Astrocyte (in vitro differentiated cells and primary cell): Measurements from ENCODE around the gene ADAM33. TPM values are rescaled to one million over a fixed set of nuclear protein-coding genes. Genes with fewer than 3 reads are reported as not detected.
A peak's percentile ranks its signal among the peaks of the same experiment; 100 is the strongest.

Experiments used
- DNase-seq: peaks from one replicate; pipeline ENCODE4 v3.0.0-alpha.2; 2010; ENCODE audit warnings: low read depth
- FAIRE-seq: peaks from 2 replicates; lab custom pipeline; 2011; peaks lifted over from hg19 to GRCh38; lab: Jason Lieb, UNC
- H2AFZ ChIP-seq: 2 replicates; pipeline ENCODE4 v1.6.0; 2012; ENCODE audit warnings: low read depth, low read length, inconsistent platforms
- H3K27ac ChIP-seq: 2 replicates; pipeline ENCODE4 v1.5.1; 2011; ENCODE audit warnings: low read depth, low read length, inconsistent platforms
- H3K27me3 ChIP-seq: 2 replicates; pipeline ENCODE4 v1.6.0; 2011; ENCODE audit warnings: low read length, inconsistent platforms; ENCODE audit not compliant: insufficient read depth
- H3K36me3 ChIP-seq: 2 replicates; pipeline ENCODE4 v1.5.1; 2011; ENCODE audit warnings: low read length, inconsistent platforms; ENCODE audit not compliant: insufficient read depth
- H3K4me1 ChIP-seq: 2 replicates; pipeline ENCODE4 v1.5.1; 2011; ENCODE audit warnings: low read length, inconsistent platforms; ENCODE audit not compliant: insufficient read depth
- H3K4me2 ChIP-seq: 2 replicates; pipeline ENCODE4 v1.6.0; 2012; ENCODE audit warnings: low read length, inconsistent platforms
- H3K4me3 ChIP-seq: 2 replicates; pipeline ENCODE4 v1.5.1; 2011; ENCODE audit warnings: low read depth, mild to moderate bottlenecking, low read length, inconsistent platforms; ENCODE audit not compliant: insufficient read depth
- H3K79me2 ChIP-seq: 2 replicates; pipeline ENCODE4 v1.6.0; 2012; ENCODE audit warnings: mild to moderate bottlenecking, low read length, inconsistent platforms; ENCODE audit not compliant: insufficient read depth
- H3K9ac ChIP-seq: 2 replicates; pipeline ENCODE4 v1.6.0; 2012; ENCODE audit warnings: mild to moderate bottlenecking, low read length, inconsistent platforms
- H3K9me3 ChIP-seq: 2 replicates; pipeline ENCODE4 v1.5.1; 2012; ENCODE audit warnings: low read depth, mild to moderate bottlenecking, low read length, inconsistent platforms; ENCODE audit not compliant: insufficient read depth
- H4K20me1 ChIP-seq: 2 replicates; pipeline ENCODE4 v1.6.0; 2012; ENCODE audit warnings: low read length, inconsistent platforms; ENCODE audit not compliant: insufficient read depth
- H3K27ac Mint-ChIP-seq: one replicate; pipeline ENCODE4 v1.8.0; 2021; ENCODE audit warnings: mild to moderate bottlenecking, mixed read lengths; ENCODE audit not compliant: unreplicated experiment
- H3K27me3 Mint-ChIP-seq: one replicate; pipeline ENCODE4 v1.8.0; 2021; ENCODE audit warnings: low read depth, mixed read lengths; ENCODE audit not compliant: unreplicated experiment
- H3K36me3 Mint-ChIP-seq: one replicate; pipeline ENCODE4 v1.8.0; 2021; ENCODE audit warnings: low read depth, mixed read lengths; ENCODE audit not compliant: unreplicated experiment
- H3K4me1 Mint-ChIP-seq: one replicate; pipeline ENCODE4 v1.8.0; 2021; ENCODE audit warnings: low read depth, mixed read lengths; ENCODE audit not compliant: unreplicated experiment
- H3K4me3 Mint-ChIP-seq: one replicate; pipeline ENCODE4 v1.8.0; 2021; ENCODE audit warnings: mild to moderate bottlenecking, moderate library complexity, mixed read lengths; ENCODE audit not compliant: unreplicated experiment
- H3K9me3 Mint-ChIP-seq: one replicate; pipeline ENCODE4 v1.8.0; 2021; ENCODE audit warnings: mild to moderate bottlenecking, mixed read lengths; ENCODE audit not compliant: unreplicated experiment
- CTCF ChIP-seq: IDR thresholded peaks from 2 replicates; pipeline ENCODE4 v1.5.1; 2011; ENCODE audit warnings: low read depth, mild to moderate bottlenecking, inconsistent platforms, low read length, moderate library complexity; ENCODE audit not compliant: insufficient read depth
- EZH2 ChIP-seq: IDR thresholded peaks from 2 replicates; pipeline ENCODE4 v1.6.1; 2012; ENCODE audit warnings: mild to moderate bottlenecking, low read length, inconsistent platforms; ENCODE audit not compliant: insufficient read depth
- total RNA-seq: library from RNA; stranded (reverse); gene quantifications from 2 replicates; pipeline ENCODE4 v1.2.1, GENCODE V29; 2021

ADAM33 gene
- total RNA-seq, 1 donor from 2014 or later = 3.0 TPM

- H3K9ac ChIP-seq = no peak overlapping the region
- no peak overlapping the region for H3K4me2 ChIP-seq
- no peak overlapping the region for H3K4me3 ChIP-seq
- no peaks in the 10 kb centered on the region for H4K20me1 ChIP-seq
- Mint-ChIP-seq H3K27me3 (peaks cover 1% of the 10 kb centered on the region), H3K9me3 (peaks cover 2% of the 10 kb centered on the region), H3K4me3 (no peak overlapping the region), H3K27ac (no peak overlapping the region), H3K4me1 (peaks cover 15% of the 10 kb centered on the region), H3K36me3 (peaks cover 5% of the 10 kb centered on the region)
- H3K36me3 ChIP-seq = no peaks in the 10 kb centered on the region
- DNase-seq (no peak), FAIRE-seq (no peak)
- H3K27ac ChIP-seq = no peak overlapping the region
- no peaks in the 10 kb centered on the region for H3K79me2 ChIP-seq
- H3K9me3 ChIP-seq = peaks cover 4% of the 10 kb centered on the region
- H3K4me1 ChIP-seq = no peaks in the 10 kb centered on the region
- H2AFZ ChIP-seq = no peak overlapping the region
- TF ChIP-seq EZH2 (no peak), CTCF (no peak)
- H3K27me3 ChIP-seq = peaks cover 2% of the 10 kb centered on the region
Measured at GRCh38 chr20:3652221-3652620, 29.6 kb downstream of the ADAM33 start.

GRCh38 chr20:3651204-3651962 lies 30.4 kb downstream of the ADAM33 start:
- no peak overlapping the region for H3K27ac ChIP-seq
- no peaks in the 10 kb centered on the region for H3K4me1 ChIP-seq
- no peak overlapping the region for H3K4me3 ChIP-seq
- H3K9ac ChIP-seq = no peak overlapping the region
- Mint-ChIP-seq H3K27ac (peak overlapping the region; percentile 75), H3K4me3 (no peak overlapping the region), H3K36me3 (peaks cover 8% of the 10 kb centered on the region), H3K9me3 (peaks cover 2% of the 10 kb centered on the region), H3K27me3 (no peaks in the 10 kb centered on the region), H3K4me1 (peaks cover 15% of the 10 kb centered on the region)
- H3K4me2 ChIP-seq = no peak overlapping the region
- H4K20me1 ChIP-seq = no peaks in the 10 kb centered on the region
- FAIRE-seq = no peak
- no peaks in the 10 kb centered on the region for H3K79me2 ChIP-seq
- no peak for TF ChIP-seq EZH2
- TF ChIP-seq CTCF = no peak
- no peak for DNase-seq
- H3K36me3 ChIP-seq = no peaks in the 10 kb centered on the region
- H2AFZ ChIP-seq = no peak overlapping the region
- H3K27me3 ChIP-seq = no peaks in the 10 kb centered on the region
- peaks cover 4% of the 10 kb centered on the region for H3K9me3 ChIP-seq

GRCh38 chr20:3648951-3649350 lies 32.9 kb downstream of the ADAM33 start:
- Histone ChIP-seq H2AFZ (no peak overlapping the region), H3K36me3 (no peaks in the 10 kb centered on the region), H4K20me1 (no peaks in the 10 kb centered on the region), H3K4me3 (no peak overlapping the region), H3K9ac (no peak overlapping the region), H3K27me3 (no peaks in the 10 kb centered on the region), H3K27ac (no peak overlapping the region), H3K9me3 (no peaks in the 10 kb centered on the region), H3K4me2 (no peak overlapping the region), H3K79me2 (no peaks in the 10 kb centered on the region), H3K4me1 (peaks cover 5% of the 10 kb centered on the region)
- H3K27ac Mint-ChIP-seq = no peak overlapping the region
- H3K4me3 Mint-ChIP-seq = no peak overlapping the region
- peaks cover 12% of the 10 kb centered on the region for H3K36me3 Mint-ChIP-seq
- no peaks in the 10 kb centered on the region for H3K9me3 Mint-ChIP-seq
- peaks cover 17% of the 10 kb centered on the region for H3K4me1 Mint-ChIP-seq
- TF ChIP-seq CTCF = no peak
- TF ChIP-seq EZH2 = no peak
- FAIRE-seq (no peak), DNase-seq (no peak)
- no peaks in the 10 kb centered on the region for H3K27me3 Mint-ChIP-seq
